SK-N-SH treated with all-trans-retinoic acid at 6 μM for 48 hours (cell line): ENCODE results near the gene NOTCH2.

Experiments used
- ATAC-seq: fragments of 200-7000 bp; cut with Tn5 transposase; 3 replicates; pipeline ENCODE4 v1.9.1; 2020; ENCODE audit warnings: mild to moderate bottlenecking, moderate library complexity
- ARNTL ChIP-seq: fragments of 450-650 bp; formaldehyde crosslinking; IDR thresholded peaks from 2 replicates; pipeline ENCODE4 v1.5.0; 2020; ENCODE audit warnings: low read depth, mild to moderate bottlenecking, moderate library complexity, borderline replicate concordance
- CREB5 ChIP-seq: fragments of 250-450 bp; sonication (Bioruptor Pico); IDR thresholded peaks from 2 replicates; pipeline ENCODE4 v1.5.1; 2020; ENCODE audit warnings: low read depth, mild to moderate bottlenecking, moderate library complexity
- CSDC2 ChIP-seq: fragments of 250-450 bp; sonication (Bioruptor Pico); IDR thresholded peaks from 2 replicates; pipeline ENCODE4 v1.5.0; 2020; ENCODE audit warnings: mild to moderate bottlenecking, moderate library complexity
- ESRRG ChIP-seq: fragments of 250-450 bp; sonication (Bioruptor Pico); IDR thresholded peaks from 2 replicates; pipeline ENCODE4 v1.6.1; 2021; ENCODE audit warnings: mild to moderate bottlenecking
- GLIS3 ChIP-seq: fragments of 250-450 bp; sonication (Bioruptor Pico); IDR thresholded peaks from 2 replicates; pipeline ENCODE4 v1.5.0; 2020; ENCODE audit warnings: mild to moderate bottlenecking, moderate library complexity
- ISL1 ChIP-seq: fragments of 250-450 bp; sonication (Bioruptor Pico); IDR thresholded peaks from 2 replicates; pipeline ENCODE4 v2.1.2; 2022; ENCODE audit warnings: mild to moderate bottlenecking, moderate library complexity
- OSR1 ChIP-seq: fragments of 250-450 bp; sonication (Bioruptor Pico); IDR thresholded peaks from 2 replicates; pipeline ENCODE4 v1.8.0; 2022; ENCODE audit warnings: moderate library complexity, mild to moderate bottlenecking, inconsistent platforms
- PATZ1 ChIP-seq: fragments of 250-450 bp; sonication (Bioruptor Pico); IDR thresholded peaks from 2 replicates; pipeline ENCODE4 v1.8.0; 2020; ENCODE audit warnings: mild to moderate bottlenecking, moderate library complexity, borderline replicate concordance
- PPARA ChIP-seq: fragments of 250-450 bp; sonication (Bioruptor Pico); IDR thresholded peaks from 2 replicates; pipeline ENCODE4 v1.5.0; 2020; ENCODE audit warnings: mild to moderate bottlenecking, borderline replicate concordance
- RARB ChIP-seq: fragments of 250-450 bp; sonication (Bioruptor Pico); IDR thresholded peaks from 2 replicates; pipeline ENCODE4 v1.8.0; 2021; ENCODE audit warnings: mild to moderate bottlenecking, moderate library complexity
- SNAI2 ChIP-seq: fragments of 250-450 bp; sonication (Bioruptor Pico); IDR thresholded peaks from 2 replicates; pipeline ENCODE4 v1.5.0; 2020; ENCODE audit warnings: mild to moderate bottlenecking, moderate library complexity
- TCF4 ChIP-seq: fragments of 250-450 bp; sonication (Bioruptor Pico); IDR thresholded peaks from 2 replicates; pipeline ENCODE4 v1.8.0; 2021; ENCODE audit warnings: mild to moderate bottlenecking, moderate library complexity, borderline replicate concordance
- TOX ChIP-seq: fragments of 250-450 bp; sonication (Bioruptor Pico); IDR thresholded peaks from 2 replicates; pipeline ENCODE4 v1.8.0; 2021; ENCODE audit warnings: mild to moderate bottlenecking, moderate library complexity, borderline replicate concordance
- ZC3H10 ChIP-seq: fragments of 250-450 bp; sonication (Bioruptor Pico); IDR thresholded peaks from 2 replicates; pipeline ENCODE4 v1.5.1; 2021; ENCODE audit warnings: mild to moderate bottlenecking, moderate library complexity
- ZFP3 ChIP-seq: fragments of 250-450 bp; sonication (Bioruptor Pico); IDR thresholded peaks from 2 replicates; pipeline ENCODE4 v1.5.0; 2020; ENCODE audit warnings: mild to moderate bottlenecking, moderate library complexity
- ZFP30 ChIP-seq: fragments of 450-650 bp; formaldehyde crosslinking; IDR thresholded peaks from 2 replicates; pipeline ENCODE4 v1.5.0; 2022; ENCODE audit warnings: mild to moderate bottlenecking, moderate library complexity
- ZNF565 ChIP-seq: fragments of 450-650 bp; formaldehyde crosslinking; conservative IDR thresholded peaks from 2 replicates; pipeline ENCODE4 v1.5.0; 2020; ENCODE audit warnings: low read depth, mild to moderate bottlenecking, moderate library complexity
- ZNF70 ChIP-seq: fragments of 450-650 bp; formaldehyde crosslinking; IDR thresholded peaks from 2 replicates; pipeline ENCODE4 v1.5.0; 2020; ENCODE audit warnings: mild to moderate bottlenecking, moderate library complexity
- ZNF8 ChIP-seq: fragments of 450-650 bp; formaldehyde crosslinking; IDR thresholded peaks from 2 replicates; pipeline ENCODE4 v1.5.0; 2020; ENCODE audit warnings: mild to moderate bottlenecking, moderate library complexity
- TF ChIP-seq, protein P1 (sequence below): fragments of 250-450 bp; sonication (Bioruptor Pico); IDR thresholded peaks from 2 replicates; pipeline ENCODE4 v1.5.1; 2021; ENCODE audit warnings: mild to moderate bottlenecking, moderate library complexity
- TF ChIP-seq, protein P2 (sequence below): fragments of 250-450 bp; sonication (Bioruptor Pico); IDR thresholded peaks from 2 replicates; pipeline ENCODE4 v1.8.0; 2021; ENCODE audit warnings: low read depth, mild to moderate bottlenecking, moderate library complexity, borderline replicate concordance
- TF ChIP-seq, protein P3 (sequence below): fragments of 250-450 bp; sonication (Bioruptor Pico); IDR thresholded peaks from 2 replicates; pipeline ENCODE4 v1.5.0; 2020; ENCODE audit warnings: mild to moderate bottlenecking, moderate library complexity

The NOTCH2 gene

GRCh38 chr1:119911775-119912174, 157.7 kb downstream of the NOTCH2 start:
- TF ChIP-seq ESRRG, result no peak
- TF ChIP-seq CSDC2 (CRISPR knock-in tag), result no peak
- TF ChIP-seq ZC3H10 (CRISPR knock-in tag), result no peak
- no peak for TF ChIP-seq ZFP3
- TF ChIP-seq RARB (CRISPR knock-in tag), result no peak
- no peak for TF ChIP-seq SNAI2 (CRISPR knock-in tag)
- TF ChIP-seq ZFP30, result no peak
- no peak for TF ChIP-seq OSR1
- TF ChIP-seq, protein P1, sequence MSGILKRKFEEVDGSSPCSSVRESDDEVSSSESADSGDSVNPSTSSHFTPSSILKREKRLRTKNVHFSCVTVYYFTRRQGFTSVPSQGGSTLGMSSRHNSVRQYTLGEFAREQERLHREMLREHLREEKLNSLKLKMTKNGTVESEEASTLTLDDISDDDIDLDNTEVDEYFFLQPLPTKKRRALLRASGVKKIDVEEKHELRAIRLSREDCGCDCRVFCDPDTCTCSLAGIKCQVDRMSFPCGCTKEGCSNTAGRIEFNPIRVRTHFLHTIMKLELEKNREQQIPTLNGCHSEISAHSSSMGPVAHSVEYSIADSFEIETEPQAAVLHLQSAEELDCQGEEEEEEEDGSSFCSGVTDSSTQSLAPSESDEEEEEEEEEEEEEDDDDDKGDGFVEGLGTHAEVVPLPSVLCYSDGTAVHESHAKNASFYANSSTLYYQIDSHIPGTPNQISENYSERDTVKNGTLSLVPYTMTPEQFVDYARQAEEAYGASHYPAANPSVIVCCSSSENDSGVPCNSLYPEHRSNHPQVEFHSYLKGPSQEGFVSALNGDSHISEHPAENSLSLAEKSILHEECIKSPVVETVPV (CRISPR knock-in tag), result no peak
- no peak for TF ChIP-seq PPARA (CRISPR knock-in tag)
- TF ChIP-seq, protein P2, sequence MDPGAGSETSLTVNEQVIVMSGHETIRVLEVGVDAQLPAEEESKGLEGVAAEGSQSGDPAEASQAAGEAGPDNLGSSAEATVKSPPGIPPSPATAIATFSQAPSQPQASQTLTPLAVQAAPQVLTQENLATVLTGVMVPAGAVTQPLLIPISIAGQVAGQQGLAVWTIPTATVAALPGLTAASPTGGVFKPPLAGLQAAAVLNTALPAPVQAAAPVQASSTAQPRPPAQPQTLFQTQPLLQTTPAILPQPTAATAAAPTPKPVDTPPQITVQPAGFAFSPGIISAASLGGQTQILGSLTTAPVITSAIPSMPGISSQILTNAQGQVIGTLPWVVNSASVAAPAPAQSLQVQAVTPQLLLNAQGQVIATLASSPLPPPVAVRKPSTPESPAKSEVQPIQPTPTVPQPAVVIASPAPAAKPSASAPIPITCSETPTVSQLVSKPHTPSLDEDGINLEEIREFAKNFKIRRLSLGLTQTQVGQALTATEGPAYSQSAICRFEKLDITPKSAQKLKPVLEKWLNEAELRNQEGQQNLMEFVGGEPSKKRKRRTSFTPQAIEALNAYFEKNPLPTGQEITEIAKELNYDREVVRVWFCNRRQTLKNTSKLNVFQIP (CRISPR knock-in tag), result no peak
- TF ChIP-seq TOX (CRISPR knock-in tag), result no peak
- no peak for TF ChIP-seq CREB5 (CRISPR knock-in tag)
- TF ChIP-seq PATZ1 (CRISPR knock-in tag), result no peak
- no peak for TF ChIP-seq ISL1 (CRISPR knock-in tag)
- no peak for TF ChIP-seq ZNF8
- TF ChIP-seq, protein P3, sequence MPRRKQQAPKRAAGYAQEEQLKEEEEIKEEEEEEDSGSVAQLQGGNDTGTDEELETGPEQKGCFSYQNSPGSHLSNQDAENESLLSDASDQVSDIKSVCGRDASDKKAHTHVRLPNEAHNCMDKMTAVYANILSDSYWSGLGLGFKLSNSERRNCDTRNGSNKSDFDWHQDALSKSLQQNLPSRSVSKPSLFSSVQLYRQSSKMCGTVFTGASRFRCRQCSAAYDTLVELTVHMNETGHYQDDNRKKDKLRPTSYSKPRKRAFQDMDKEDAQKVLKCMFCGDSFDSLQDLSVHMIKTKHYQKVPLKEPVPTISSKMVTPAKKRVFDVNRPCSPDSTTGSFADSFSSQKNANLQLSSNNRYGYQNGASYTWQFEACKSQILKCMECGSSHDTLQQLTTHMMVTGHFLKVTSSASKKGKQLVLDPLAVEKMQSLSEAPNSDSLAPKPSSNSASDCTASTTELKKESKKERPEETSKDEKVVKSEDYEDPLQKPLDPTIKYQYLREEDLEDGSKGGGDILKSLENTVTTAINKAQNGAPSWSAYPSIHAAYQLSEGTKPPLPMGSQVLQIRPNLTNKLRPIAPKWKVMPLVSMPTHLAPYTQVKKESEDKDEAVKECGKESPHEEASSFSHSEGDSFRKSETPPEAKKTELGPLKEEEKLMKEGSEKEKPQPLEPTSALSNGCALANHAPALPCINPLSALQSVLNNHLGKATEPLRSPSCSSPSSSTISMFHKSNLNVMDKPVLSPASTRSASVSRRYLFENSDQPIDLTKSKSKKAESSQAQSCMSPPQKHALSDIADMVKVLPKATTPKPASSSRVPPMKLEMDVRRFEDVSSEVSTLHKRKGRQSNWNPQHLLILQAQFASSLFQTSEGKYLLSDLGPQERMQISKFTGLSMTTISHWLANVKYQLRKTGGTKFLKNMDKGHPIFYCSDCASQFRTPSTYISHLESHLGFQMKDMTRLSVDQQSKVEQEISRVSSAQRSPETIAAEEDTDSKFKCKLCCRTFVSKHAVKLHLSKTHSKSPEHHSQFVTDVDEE (CRISPR knock-in tag), result no peak
- TF ChIP-seq ZNF565 (CRISPR knock-in tag), result no peak
- no peak for TF ChIP-seq GLIS3
- no peak for TF ChIP-seq ZNF70 (CRISPR knock-in tag)
- TF ChIP-seq, all 23 proteins: peak for 0
- no peak for ATAC-seq

DNA sequence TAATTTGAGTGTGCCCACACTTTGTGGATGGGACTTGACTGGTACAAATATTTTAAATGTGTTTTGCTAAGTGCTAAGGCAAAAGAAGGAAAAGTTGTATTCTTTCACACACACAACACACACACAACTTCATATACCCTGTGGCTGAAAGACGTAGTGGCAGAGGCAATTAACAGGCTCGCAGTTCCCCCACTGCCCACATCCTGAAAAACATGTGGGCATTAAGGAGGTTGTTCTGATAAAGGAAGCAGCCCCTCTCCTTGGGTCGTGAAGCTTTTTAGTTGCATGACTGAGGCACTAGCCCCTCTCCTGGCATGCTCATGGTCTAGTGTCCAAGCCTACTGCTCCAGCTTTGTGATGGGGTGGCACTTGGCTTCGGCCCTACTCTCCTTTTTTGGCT, 158.8 kb downstream of the NOTCH2 start:
- TF ChIP-seq ZNF8 (no peak), ZNF70 (CRISPR knock-in tag) (no peak)
- no peak for ATAC-seq

- TF ChIP-seq OSR1 (no peak), ESRRG (no peak), ZNF565 (CRISPR knock-in tag) (no peak), TCF4 (CRISPR knock-in tag) (no peak), ISL1 (CRISPR knock-in tag) (no peak), ARNTL (no peak), CREB5 (CRISPR knock-in tag) (no peak), SNAI2 (CRISPR knock-in tag) (no peak)
- TF ChIP-seq, protein P1 (CRISPR knock-in tag), result no peak
- no peak for ATAC-seq
These were observed 159.4 kb downstream of the NOTCH2 start for GRCh38 chr1:119909890-119910596.
